Liver (tissue), 3 donors: ENCODE results near the gene COL23A1.

ENCODE experiments used
- GABPA ChIP-seq, 2 donors: IDR thresholded peaks in 1 of 2; conservative IDR thresholded peaks in 1 of 2; 2 replicates each; pipeline ENCODE4 v1.6.1; 2016; ENCODE audit warnings: antibody characterized with exemption in 2 of 2, mild to moderate bottlenecking in 1 of 2, moderate library complexity in 1 of 2
- HNF4A ChIP-seq, 2 donors: conservative IDR thresholded peaks; 2 replicates each; pipeline ENCODE4 v1.6.1; 2016; ENCODE audit warnings: antibody characterized with exemption in 2 of 2, mild to moderate bottlenecking in 2 of 2
- JUND ChIP-seq, 2 donors: IDR thresholded peaks; 2 replicates each; pipeline ENCODE4 v1.6.1; 2016; ENCODE audit warnings: antibody characterized with exemption in 2 of 2
- NR2F2 ChIP-seq: IDR thresholded peaks from 2 replicates; pipeline ENCODE4 v1.6.1; 2016; ENCODE audit warnings: antibody characterized with exemption
- RAD21 ChIP-seq, 2 donors: IDR thresholded peaks; 2 replicates each; pipeline ENCODE4 v1.6.1; 2016; ENCODE audit warnings: antibody characterized with exemption in 2 of 2, mild to moderate bottlenecking in 2 of 2
- REST ChIP-seq: IDR thresholded peaks from 2 replicates; pipeline ENCODE4 v1.6.1; 2016; ENCODE audit warnings: antibody characterized with exemption, mild to moderate bottlenecking
- RXRA ChIP-seq, 2 donors: IDR thresholded peaks; 2 replicates each; pipeline ENCODE4 v1.6.1; 2017 to 2018; ENCODE audit warnings: antibody characterized with exemption in 2 of 2, mild to moderate bottlenecking in 1 of 2
- SP1 ChIP-seq: IDR thresholded peaks from 2 replicates; pipeline ENCODE4 v1.6.1; 2018; ENCODE audit warnings: antibody characterized with exemption, mild to moderate bottlenecking
- YY1 ChIP-seq: IDR thresholded peaks from 2 replicates; pipeline ENCODE4 v1.6.1; 2016; ENCODE audit warnings: antibody characterized with exemption, mild to moderate bottlenecking
- TF ChIP-seq, protein P1 (sequence below): fragments of 150-350 bp; IDR thresholded peaks from 2 replicates; pipeline ENCODE4 v1.5.1; 2017; ENCODE audit warnings: improper control_type of control experiment, low read depth, low read length; ENCODE audit not compliant: missing input control
- TF ChIP-seq, protein P2 (sequence below): IDR thresholded peaks from 2 replicates; pipeline ENCODE4 v1.6.1; 2016; ENCODE audit warnings: antibody characterized with exemption
- donor health status: healthy.
- donor health status: healthy.

GRCh38 chr5:178466342-178466741 is 123.9 kb downstream of the COL23A1 start:
- TF ChIP-seq HNF4A (conservative IDR thresholded peaks at IDR 0.05) = no peak
- TF ChIP-seq, protein P1, sequence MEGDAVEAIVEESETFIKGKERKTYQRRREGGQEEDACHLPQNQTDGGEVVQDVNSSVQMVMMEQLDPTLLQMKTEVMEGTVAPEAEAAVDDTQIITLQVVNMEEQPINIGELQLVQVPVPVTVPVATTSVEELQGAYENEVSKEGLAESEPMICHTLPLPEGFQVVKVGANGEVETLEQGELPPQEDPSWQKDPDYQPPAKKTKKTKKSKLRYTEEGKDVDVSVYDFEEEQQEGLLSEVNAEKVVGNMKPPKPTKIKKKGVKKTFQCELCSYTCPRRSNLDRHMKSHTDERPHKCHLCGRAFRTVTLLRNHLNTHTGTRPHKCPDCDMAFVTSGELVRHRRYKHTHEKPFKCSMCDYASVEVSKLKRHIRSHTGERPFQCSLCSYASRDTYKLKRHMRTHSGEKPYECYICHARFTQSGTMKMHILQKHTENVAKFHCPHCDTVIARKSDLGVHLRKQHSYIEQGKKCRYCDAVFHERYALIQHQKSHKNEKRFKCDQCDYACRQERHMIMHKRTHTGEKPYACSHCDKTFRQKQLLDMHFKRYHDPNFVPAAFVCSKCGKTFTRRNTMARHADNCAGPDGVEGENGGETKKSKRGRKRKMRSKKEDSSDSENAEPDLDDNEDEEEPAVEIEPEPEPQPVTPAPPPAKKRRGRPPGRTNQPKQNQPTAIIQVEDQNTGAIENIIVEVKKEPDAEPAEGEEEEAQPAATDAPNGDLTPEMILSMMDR = no peak
- TF ChIP-seq, protein P2, sequence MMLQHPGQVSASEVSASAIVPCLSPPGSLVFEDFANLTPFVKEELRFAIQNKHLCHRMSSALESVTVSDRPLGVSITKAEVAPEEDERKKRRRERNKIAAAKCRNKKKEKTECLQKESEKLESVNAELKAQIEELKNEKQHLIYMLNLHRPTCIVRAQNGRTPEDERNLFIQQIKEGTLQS = no peak
- no peak for TF ChIP-seq REST
- no peak for TF ChIP-seq GABPA (IDR thresholded peaks at IDR 0.05 in 1 of 2, conservative IDR thresholded peaks at IDR 0.05 in 1 of 2)
- no peak for TF ChIP-seq RXRA (IDR thresholded peaks at IDR 0.05)
- TF ChIP-seq YY1 = no peak
- no peak for TF ChIP-seq NR2F2
- TF ChIP-seq JUND (IDR thresholded peaks at IDR 0.05) = no peak
- no peak for TF ChIP-seq SP1
- no peak for TF ChIP-seq RAD21 (IDR thresholded peaks at IDR 0.05)
